Cardiac fibroblast (primary cell): ENCODE measurements around the gene CFAP97.

Source experiments
- DNase-seq, 2 donors: peaks; one replicate each; pipeline versions ENCODE4 v3.0.0 to v3.0.0-alpha.2; 2010; ENCODE audit warnings: low read depth in 2 of 2
- H3K4me3 ChIP-seq, 2 donors: replicated peaks in 1 of 2; 1 replicate in 1 of 2; 2 replicates in 1 of 2; pipeline ENCODE4 v1.5.1; 2011; ENCODE audit warnings: low read depth in 2 of 2, low read length in 2 of 2, mild to moderate bottlenecking in 2 of 2, moderate library complexity in 1 of 2
- TF ChIP-seq, protein P1 (sequence below): IDR thresholded peaks from one replicate; pipeline ENCODE4 v1.5.1; 2011; ENCODE audit warnings: low read depth, mild to moderate bottlenecking, low read length, inconsistent platforms

CFAP97 gene

DNA sequence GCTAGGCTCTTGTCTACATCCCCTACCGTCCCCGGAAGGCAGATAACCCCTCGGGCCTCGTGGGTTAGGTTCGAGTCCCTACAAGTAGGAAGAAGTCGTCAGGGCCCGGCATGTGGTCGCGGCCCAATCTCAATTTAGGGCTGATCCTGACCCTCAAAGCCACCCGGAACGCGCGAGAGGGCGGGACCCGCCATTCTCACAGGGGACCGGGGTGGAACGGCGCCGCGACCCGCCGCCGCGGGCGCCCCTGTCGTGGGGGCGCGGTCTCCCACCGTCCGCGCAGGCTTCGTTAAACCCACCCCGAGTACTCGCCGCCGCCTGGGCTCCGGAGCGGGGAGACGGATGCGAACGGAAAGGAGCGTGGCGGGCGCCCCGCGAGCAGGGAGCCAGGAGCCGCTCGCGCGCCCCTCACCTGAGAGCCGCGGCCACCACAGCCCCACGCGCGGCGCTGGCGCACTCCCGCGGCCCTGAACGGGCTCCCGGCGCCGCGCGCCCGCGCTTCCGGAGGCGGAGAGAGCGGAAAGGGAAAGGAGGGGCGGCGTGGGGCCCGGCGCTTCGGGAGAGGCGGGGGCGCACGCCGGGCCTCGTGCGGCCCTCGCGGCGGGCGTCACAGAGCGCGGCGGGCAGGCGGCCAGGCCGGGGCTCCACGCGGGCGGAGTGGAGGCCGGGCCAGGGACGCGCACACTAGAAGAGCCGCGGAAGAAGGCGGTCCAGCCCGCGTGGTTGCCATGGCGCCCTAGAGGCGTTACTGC, at the start of gene CFAP97:
Gene CFAP97, minus strand, starts transcription at position 515 of the 752 bp plus-strand sequence. CDS start 12,804 bp downstream, outside the sequence.
- peak; percentile 89 to 96 for DNase-seq
- TF ChIP-seq, protein P1, sequence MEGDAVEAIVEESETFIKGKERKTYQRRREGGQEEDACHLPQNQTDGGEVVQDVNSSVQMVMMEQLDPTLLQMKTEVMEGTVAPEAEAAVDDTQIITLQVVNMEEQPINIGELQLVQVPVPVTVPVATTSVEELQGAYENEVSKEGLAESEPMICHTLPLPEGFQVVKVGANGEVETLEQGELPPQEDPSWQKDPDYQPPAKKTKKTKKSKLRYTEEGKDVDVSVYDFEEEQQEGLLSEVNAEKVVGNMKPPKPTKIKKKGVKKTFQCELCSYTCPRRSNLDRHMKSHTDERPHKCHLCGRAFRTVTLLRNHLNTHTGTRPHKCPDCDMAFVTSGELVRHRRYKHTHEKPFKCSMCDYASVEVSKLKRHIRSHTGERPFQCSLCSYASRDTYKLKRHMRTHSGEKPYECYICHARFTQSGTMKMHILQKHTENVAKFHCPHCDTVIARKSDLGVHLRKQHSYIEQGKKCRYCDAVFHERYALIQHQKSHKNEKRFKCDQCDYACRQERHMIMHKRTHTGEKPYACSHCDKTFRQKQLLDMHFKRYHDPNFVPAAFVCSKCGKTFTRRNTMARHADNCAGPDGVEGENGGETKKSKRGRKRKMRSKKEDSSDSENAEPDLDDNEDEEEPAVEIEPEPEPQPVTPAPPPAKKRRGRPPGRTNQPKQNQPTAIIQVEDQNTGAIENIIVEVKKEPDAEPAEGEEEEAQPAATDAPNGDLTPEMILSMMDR, result no peak
- H3K4me3 ChIP-seq, result peak within 1 kb of the TSS; percentile 52 to 61

DNA sequence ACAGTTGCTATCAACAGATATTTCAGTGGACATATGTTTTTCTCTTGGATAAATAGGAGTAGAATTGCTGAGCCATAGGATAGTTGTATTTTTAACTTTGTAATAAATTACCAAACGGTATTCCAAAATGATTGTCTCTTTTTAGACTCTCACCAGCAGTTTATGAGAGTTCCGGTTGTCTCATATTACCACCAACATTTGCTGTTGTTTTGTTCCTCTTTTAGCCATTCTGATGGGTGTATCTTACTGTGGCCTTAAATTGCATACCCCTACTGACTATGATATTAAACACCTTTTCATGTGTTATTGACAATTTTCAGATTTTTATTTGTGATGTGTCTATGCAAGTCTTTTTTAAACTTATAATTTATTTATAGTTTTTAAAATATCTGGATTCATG, 45.3 kb upstream of the CFAP97 start:
- TF ChIP-seq, protein P1, result no peak
- DNase-seq, result no peak

DNA sequence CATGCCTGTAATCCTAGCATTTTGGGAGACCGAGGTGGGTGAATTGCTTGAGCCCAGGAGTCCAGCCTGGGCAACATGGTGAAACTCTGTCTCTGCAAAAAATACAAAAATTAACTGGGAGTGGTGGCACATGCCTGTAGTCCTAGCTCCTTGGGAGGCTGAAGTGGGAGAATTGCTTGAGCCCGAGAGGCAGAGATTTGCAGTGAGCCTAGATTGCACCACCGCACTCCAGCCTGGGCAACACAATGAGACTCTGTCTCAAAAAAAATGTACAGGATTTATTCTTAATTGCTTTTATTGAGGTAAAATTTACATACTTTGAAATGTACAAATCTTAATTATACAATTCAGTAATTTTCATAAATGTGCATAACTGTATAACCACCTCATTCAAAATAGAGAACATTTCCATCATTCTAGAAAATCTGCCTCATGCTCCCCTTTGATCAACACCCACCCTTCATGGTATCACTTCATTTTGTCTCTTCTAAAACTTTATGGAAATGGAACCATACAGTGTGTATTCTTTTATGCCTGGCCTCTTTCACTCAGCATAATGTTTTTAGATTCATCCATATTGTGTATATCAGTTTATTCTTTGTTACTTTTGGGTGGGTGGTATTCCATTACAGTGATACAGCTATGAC, 44.7 kb upstream of the CFAP97 start:
- DNase-seq, result no peak
- H3K4me3 ChIP-seq, result no peak overlapping the region
- TF ChIP-seq, protein P1, result no peak

More for the DNA sequence above, 45.3 kb upstream of the CFAP97 start:
- no peak overlapping the region for H3K4me3 ChIP-seq

DNA sequence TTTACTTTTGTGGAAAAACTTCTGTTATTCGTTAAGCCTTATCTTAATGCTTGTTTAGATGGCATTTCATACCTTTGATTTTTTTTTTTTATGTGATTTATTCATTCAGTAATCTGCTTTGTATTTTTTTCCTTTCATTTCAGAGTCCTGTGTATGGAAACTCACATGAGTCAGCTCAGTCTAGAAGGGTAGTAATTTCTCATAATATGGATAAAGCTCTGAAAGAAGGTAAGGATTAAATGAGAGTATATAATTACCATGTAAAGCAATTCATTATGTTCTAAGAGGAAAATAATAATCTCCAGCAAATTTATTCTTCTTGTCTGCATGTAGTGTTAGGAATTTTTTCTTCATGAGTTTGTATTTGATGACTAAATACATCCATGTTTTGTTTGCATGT, 43.4 kb upstream of the CFAP97 start:
- DNase-seq, result peak in 1 of 2 donors; percentile 50
- TF ChIP-seq, protein P1, result no peak
- no peak overlapping the region for H3K4me3 ChIP-seq

DNA sequence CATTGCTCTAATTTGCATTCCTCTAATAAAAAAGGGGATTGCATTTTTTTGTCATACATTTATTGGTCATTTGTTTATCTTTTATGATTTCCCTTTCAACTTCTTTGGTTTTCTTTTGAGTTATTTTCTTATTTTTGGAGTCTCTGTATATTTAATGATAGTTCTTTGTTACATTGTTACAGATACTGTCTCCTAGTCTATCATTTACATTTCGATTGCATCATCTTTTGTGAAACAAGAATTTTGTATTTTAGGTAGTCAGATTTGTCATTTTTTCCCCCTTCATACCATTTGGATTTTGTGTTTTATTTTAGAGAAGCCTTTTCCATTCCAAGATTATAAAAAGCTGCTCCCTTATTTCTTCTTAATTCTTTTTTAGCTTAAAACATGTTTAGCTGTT, 42.7 kb upstream of the CFAP97 start:
- TF ChIP-seq, protein P1, result no peak
- no peak overlapping the region for H3K4me3 ChIP-seq
- peak in 1 of 2 donors; percentile 23 for DNase-seq

DNA sequence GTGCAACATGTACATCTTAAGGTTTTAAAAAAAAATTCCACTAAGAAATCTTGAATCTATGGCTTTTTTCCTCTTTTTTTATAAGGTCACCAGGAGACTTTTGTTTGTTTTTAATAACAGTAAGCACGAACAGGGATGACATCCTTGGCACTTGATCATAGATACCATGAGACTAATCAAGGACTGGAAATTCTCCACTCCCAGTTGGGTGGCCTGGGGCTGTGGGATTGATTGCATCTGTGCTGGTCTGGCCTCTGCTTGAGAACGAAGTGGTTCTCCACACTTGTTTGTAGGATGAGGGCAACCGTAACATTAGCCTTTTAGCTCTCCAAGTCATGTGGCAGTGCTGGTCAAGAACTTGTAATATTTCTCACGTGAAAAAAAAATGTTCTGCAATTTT, 41.0 kb upstream of the CFAP97 start:
- DNase-seq, result no peak
- TF ChIP-seq, protein P1, result no peak
- no peak overlapping the region for H3K4me3 ChIP-seq
